Ovary (tissue), 3 donors: Measurements from ENCODE around the gene IDH3A.

ENCODE experiments used
- CTCF ChIP-seq, 3 donors: fragments of 450-650 bp in 2 of 3; fragments of 200-600 bp in 1 of 3; IDR thresholded peaks; one replicate each; pipeline versions ENCODE4 v1.5.1 to v1.8.0; 2016 to 2022; ENCODE audit warnings: antibody characterized with exemption in 3 of 3, mild to moderate bottlenecking in 1 of 3
- EP300 ChIP-seq: sonication (generic); formaldehyde crosslinking; IDR thresholded peaks from one replicate; pipeline ENCODE4 v1.6.1; 2017; ENCODE audit warnings: antibody characterized with exemption
- donor health status: DM: no; HTN: no; CAD: no.

DNA sequence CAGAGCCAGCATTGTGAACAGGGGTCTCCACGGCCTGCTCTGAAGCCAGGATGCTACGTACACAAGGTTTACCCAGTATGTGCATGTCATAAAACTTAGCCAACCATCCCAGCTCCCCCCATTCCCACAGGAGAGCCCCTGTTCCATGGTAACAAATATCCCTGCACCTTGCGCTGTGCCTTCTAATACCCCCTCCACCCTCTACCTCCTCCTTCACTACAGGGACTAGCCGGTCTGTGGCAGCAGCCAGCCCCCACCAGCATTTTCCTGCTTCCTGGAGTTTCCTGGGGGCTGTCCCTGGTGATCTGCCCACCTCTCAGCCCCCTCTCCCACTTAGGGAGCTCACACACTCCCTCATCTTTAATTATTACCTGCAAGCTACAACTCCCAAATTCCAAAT is 64.8 kb downstream of the IDH3A start:
- TF ChIP-seq CTCF (IDR thresholded peaks at IDR 0.05) (no peak), EP300 (no peak)
